Stimulated activated CD4-positive, alpha-beta T cell treated with anti-CD3 and anti-CD28 coated beads, Interleukin-15, amount 100 ng/mL, for 48 hours (primary cell): ENCODE measurements around the gene PDZD4.

Source experiments
- DNase-seq, 2 donors: peaks; one replicate each; pipeline ENCODE4 v3.0.0-alpha.2; 2020; ENCODE audit warnings: low read depth in 2 of 2

The PDZD4 gene

GRCh38 chrX:153867139-153867538 lies 36.8 kb upstream of the PDZD4 start:
- no peak for DNase-seq

- no peak for DNase-seq
These were observed 36.1 kb upstream of the PDZD4 start for GRCh38 chrX:153866302-153867019.

GRCh38 chrX:153865685-153866084 lies 35.3 kb upstream of the PDZD4 start:
- no peak for DNase-seq

- DNase-seq: no peak
These were observed 34.9 kb upstream of the PDZD4 start for GRCh38 chrX:153865321-153865580.

GRCh38 chrX:153864561-153865320 lies 34.4 kb upstream of the PDZD4 start:
- DNase-seq: no peak

GRCh38 chrX:153864101-153864500 lies 33.8 kb upstream of the PDZD4 start:
- DNase-seq: no peak

GRCh38 chrX:153863251-153863991 lies 33.1 kb upstream of the PDZD4 start:
- no peak for DNase-seq

- no peak for DNase-seq
These were observed 32.3 kb upstream of the PDZD4 start for GRCh38 chrX:153862369-153863250.

- DNase-seq: no peak
These were observed 31.5 kb upstream of the PDZD4 start for GRCh38 chrX:153861733-153862310.

GRCh38 chrX:153861151-153861550 lies 30.8 kb upstream of the PDZD4 start:
- no peak for DNase-seq

GRCh38 chrX:153857348-153857903 lies 27.1 kb upstream of the PDZD4 start:
- no peak for DNase-seq

- no peak for DNase-seq
These were observed 24.4 kb upstream of the PDZD4 start for GRCh38 chrX:153854702-153855101.

- DNase-seq: no peak
These were observed 23.5 kb upstream of the PDZD4 start for GRCh38 chrX:153853902-153854267.

GRCh38 chrX:153853180-153853901 lies 23.0 kb upstream of the PDZD4 start:
- no peak for DNase-seq

- no peak for DNase-seq
These were observed 21.6 kb upstream of the PDZD4 start for GRCh38 chrX:153851981-153852380.

- DNase-seq: no peak
These were observed 18.0 kb upstream of the PDZD4 start for GRCh38 chrX:153848325-153848724.

- no peak for DNase-seq
These were observed 15.5 kb upstream of the PDZD4 start for GRCh38 chrX:153845842-153846241.

- no peak for DNase-seq
These were observed 14.9 kb upstream of the PDZD4 start for GRCh38 chrX:153845195-153845594.

GRCh38 chrX:153844509-153845082 lies 14.3 kb upstream of the PDZD4 start:
- DNase-seq: no peak

- DNase-seq: no peak
These were observed 6.6 kb upstream of the PDZD4 start for GRCh38 chrX:153836921-153837320.
